Measurements from ENCODE around the gene TRIM22.

Gene TRIM22

DNA sequence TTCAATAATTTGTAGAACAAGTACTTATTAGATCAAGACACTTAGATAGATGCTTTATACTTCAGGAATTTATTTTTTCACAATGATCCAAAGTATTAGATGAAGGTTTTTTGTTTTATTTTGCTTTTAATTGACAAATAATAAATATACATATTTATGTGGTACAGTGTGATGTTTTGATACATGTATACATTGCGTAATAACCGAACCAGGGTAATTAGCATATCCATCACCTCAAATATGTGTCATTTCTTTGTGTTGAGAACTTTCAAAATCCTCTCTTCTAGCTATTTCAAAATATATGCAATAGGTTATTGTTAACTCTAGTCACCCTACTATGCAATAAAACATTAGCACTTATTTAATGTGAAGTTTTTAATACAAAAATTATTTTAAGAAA lies 26.1 kb upstream of the TRIM22 start:
- Histone ChIP-seq H3K4me1 (no peaks in the 10 kb centered on the region), H3K9me3 (no peaks in the 10 kb centered on the region), H3K27me3 (no peaks in the 10 kb centered on the region), H3K36me3 (no peaks in the 10 kb centered on the region), H3K4me3 (ENCODE audit: low read depth, low read length) (no peak overlapping the region)
- TF ChIP-seq, protein P1, sequence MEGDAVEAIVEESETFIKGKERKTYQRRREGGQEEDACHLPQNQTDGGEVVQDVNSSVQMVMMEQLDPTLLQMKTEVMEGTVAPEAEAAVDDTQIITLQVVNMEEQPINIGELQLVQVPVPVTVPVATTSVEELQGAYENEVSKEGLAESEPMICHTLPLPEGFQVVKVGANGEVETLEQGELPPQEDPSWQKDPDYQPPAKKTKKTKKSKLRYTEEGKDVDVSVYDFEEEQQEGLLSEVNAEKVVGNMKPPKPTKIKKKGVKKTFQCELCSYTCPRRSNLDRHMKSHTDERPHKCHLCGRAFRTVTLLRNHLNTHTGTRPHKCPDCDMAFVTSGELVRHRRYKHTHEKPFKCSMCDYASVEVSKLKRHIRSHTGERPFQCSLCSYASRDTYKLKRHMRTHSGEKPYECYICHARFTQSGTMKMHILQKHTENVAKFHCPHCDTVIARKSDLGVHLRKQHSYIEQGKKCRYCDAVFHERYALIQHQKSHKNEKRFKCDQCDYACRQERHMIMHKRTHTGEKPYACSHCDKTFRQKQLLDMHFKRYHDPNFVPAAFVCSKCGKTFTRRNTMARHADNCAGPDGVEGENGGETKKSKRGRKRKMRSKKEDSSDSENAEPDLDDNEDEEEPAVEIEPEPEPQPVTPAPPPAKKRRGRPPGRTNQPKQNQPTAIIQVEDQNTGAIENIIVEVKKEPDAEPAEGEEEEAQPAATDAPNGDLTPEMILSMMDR (IDR thresholded peaks at IDR 0.05; ENCODE audit: low read depth, low read length): no peak
- no peak for DNase-seq

GRCh38 chr11:5665051-5665570 lies 24.5 kb upstream of the TRIM22 start:
- no peaks in the 10 kb centered on the region for H3K9me3 ChIP-seq
- no peak overlapping the region for H3K4me3 ChIP-seq (ENCODE audit: low read depth, low read length)
- H3K27me3 ChIP-seq: no peaks in the 10 kb centered on the region
- no peaks in the 10 kb centered on the region for H3K4me1 ChIP-seq
- DNase-seq: no peak
- TF ChIP-seq, protein P1 (IDR thresholded peaks at IDR 0.05; ENCODE audit: low read depth, low read length): no peak
- H3K36me3 ChIP-seq: no peaks in the 10 kb centered on the region

DNA sequence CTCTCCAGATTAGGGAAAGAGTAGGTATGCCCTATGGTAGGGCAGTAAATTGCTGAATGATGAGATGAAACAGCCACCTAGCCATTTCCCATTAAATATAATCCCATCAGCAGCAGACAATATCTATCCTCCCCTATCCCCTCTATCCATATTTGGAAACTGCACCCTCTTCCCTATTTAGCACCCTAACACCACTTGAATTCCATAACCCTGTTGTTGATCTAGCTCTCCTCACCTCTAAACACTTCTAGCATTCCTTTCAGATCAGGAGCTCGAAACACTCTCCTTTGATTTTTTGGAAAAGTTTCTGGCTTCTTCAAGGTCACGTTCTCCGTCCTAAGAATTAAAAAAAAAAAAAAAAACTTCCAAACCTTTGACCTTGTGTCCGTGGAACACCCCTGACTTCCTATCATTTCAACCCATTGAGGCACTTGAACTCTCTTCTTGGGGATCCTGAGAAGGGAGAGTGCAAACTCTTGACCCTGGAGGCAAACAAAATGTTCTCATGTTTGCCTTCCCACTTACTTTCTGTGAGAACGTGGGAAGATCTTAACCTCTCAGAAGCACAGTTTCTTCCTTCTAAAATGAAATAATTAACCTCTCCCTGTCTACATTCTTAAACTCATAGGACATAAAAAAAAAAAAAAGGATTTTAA lies 23.7 kb upstream of the TRIM22 start:
- Histone ChIP-seq H3K27me3 (no peaks in the 10 kb centered on the region), H3K9me3 (no peaks in the 10 kb centered on the region), H3K4me1 (no peaks in the 10 kb centered on the region), H3K36me3 (no peaks in the 10 kb centered on the region), H3K4me3 (ENCODE audit: low read depth, low read length) (no peak overlapping the region)
- no peak for DNase-seq
- TF ChIP-seq, protein P1 (IDR thresholded peaks at IDR 0.05; ENCODE audit: low read depth, low read length): no peak

- Histone ChIP-seq H3K27me3 (no peaks in the 10 kb centered on the region), H3K36me3 (no peaks in the 10 kb centered on the region), H3K9me3 (no peaks in the 10 kb centered on the region), H3K4me1 (no peaks in the 10 kb centered on the region), H3K4me3 (ENCODE audit: low read depth, low read length) (no peak overlapping the region)
- TF ChIP-seq, protein P1 (IDR thresholded peaks at IDR 0.05; ENCODE audit: low read depth, low read length): no peak
- no peak for DNase-seq
Measured at GRCh38 chr11:5666402-5666793, 23.2 kb upstream of the TRIM22 start.

GRCh38 chr11:5671831-5672230 lies 17.8 kb upstream of the TRIM22 start:
- Histone ChIP-seq H3K4me3 (ENCODE audit: low read depth, low read length) (no peak overlapping the region), H3K36me3 (no peaks in the 10 kb centered on the region), H3K27me3 (no peaks in the 10 kb centered on the region), H3K4me1 (no peaks in the 10 kb centered on the region), H3K9me3 (no peaks in the 10 kb centered on the region)
- TF ChIP-seq, protein P1 (IDR thresholded peaks at IDR 0.05; ENCODE audit: low read depth, low read length): no peak
- no peak for DNase-seq

- TF ChIP-seq, protein P1 (IDR thresholded peaks at IDR 0.05; ENCODE audit: low read depth, low read length): no peak
- Histone ChIP-seq H3K36me3 (no peaks in the 10 kb centered on the region), H3K9me3 (no peaks in the 10 kb centered on the region), H3K4me3 (ENCODE audit: low read depth, low read length) (no peak overlapping the region), H3K4me1 (no peaks in the 10 kb centered on the region), H3K27me3 (no peaks in the 10 kb centered on the region)
- DNase-seq: no peak
Measured at GRCh38 chr11:5674391-5674790, 15.2 kb upstream of the TRIM22 start.

All from BE2C (cell line).